Measurements from ENCODE around the gene LAMB1. TPM values are rescaled to one million over a fixed set of nuclear protein-coding genes. Genes with fewer than 3 reads are reported as not detected.
"Not testable (repeated sequence)": the region's sequence is repeated elsewhere in the genome, so short reads cannot be mapped to it uniquely, and the experiment has no call there.

Gene LAMB1
- total RNA-seq, 1 donor from 2014 or later = 220 TPM

DNA sequence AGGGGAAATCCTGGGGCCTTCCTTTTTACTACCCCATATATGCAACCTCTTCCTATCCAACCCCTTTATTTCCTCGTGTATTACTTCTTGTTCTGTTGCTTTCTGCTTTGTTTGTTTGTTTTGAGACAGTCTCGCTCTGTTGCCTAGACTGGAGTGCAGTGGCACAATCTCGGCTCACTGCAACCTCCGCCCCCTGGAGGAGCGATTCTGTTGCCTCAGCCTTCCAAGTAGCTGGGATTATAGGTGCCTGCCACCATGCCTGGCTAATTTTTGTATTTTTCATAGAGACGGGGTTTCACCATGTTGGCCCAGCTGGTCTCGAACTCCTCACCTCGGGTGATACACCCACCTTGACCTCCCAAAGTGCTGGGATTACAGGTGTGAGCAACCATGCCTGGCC lies 30.3 kb upstream of the LAMB1 start:
- not testable (repeated sequence) for DNase-seq (ENCODE audit: low read depth); H3K4me3 ChIP-seq (ENCODE audit: low read depth, low read length)
- TF ChIP-seq, protein P1, sequence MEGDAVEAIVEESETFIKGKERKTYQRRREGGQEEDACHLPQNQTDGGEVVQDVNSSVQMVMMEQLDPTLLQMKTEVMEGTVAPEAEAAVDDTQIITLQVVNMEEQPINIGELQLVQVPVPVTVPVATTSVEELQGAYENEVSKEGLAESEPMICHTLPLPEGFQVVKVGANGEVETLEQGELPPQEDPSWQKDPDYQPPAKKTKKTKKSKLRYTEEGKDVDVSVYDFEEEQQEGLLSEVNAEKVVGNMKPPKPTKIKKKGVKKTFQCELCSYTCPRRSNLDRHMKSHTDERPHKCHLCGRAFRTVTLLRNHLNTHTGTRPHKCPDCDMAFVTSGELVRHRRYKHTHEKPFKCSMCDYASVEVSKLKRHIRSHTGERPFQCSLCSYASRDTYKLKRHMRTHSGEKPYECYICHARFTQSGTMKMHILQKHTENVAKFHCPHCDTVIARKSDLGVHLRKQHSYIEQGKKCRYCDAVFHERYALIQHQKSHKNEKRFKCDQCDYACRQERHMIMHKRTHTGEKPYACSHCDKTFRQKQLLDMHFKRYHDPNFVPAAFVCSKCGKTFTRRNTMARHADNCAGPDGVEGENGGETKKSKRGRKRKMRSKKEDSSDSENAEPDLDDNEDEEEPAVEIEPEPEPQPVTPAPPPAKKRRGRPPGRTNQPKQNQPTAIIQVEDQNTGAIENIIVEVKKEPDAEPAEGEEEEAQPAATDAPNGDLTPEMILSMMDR (conservative IDR thresholded peaks at IDR 0.05; ENCODE audit: low read depth, low read length) = peak; percentile 9

DNA sequence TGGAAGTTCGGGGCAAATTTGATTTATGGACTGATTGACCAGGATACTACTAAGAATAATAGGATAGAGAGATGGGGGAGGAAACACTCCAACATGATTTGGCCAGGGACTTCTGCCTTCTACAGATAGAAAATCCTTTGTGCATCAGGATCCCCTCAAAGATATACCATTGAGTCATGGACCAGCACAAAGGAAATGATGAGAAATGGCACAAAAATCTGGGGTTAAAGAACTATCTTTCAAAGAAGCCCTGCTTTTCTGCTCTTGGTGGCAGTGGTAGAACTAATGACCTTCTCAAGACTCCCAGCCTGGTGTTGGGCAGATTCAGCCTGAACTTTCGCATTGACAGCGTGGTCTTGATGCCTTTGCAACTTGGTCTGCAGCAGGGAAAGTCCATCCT lies 27.6 kb upstream of the LAMB1 start:
- DNase-seq (ENCODE audit: low read depth) = no peak
- TF ChIP-seq, protein P1 (conservative IDR thresholded peaks at IDR 0.05; ENCODE audit: low read depth, low read length) = no peak
- no peak overlapping the region for H3K4me3 ChIP-seq (ENCODE audit: low read depth, low read length)

DNA sequence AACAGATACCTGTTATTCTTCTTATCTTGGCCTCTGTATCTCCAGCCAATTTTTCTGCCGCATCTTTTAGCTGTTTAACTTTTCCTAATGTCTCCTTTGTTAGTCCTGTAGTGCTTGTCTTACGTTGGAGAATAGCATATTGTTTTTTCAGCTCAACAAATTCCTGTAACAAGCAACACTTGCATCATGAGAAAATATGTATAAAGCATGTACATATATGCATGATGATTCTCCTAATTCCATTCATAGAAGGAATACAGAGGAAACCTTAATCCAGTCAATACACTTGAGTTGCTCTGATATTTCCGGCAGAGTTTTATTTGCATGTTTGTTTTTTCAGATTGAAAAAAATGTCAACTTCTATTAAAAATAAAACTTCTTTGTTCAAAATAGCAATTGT lies 26.1 kb upstream of the LAMB1 start:
- no peak overlapping the region for H3K4me3 ChIP-seq (ENCODE audit: low read depth, low read length)
- no peak for DNase-seq (ENCODE audit: low read depth)
- TF ChIP-seq, protein P1 (conservative IDR thresholded peaks at IDR 0.05; ENCODE audit: low read depth, low read length) = no peak

DNA sequence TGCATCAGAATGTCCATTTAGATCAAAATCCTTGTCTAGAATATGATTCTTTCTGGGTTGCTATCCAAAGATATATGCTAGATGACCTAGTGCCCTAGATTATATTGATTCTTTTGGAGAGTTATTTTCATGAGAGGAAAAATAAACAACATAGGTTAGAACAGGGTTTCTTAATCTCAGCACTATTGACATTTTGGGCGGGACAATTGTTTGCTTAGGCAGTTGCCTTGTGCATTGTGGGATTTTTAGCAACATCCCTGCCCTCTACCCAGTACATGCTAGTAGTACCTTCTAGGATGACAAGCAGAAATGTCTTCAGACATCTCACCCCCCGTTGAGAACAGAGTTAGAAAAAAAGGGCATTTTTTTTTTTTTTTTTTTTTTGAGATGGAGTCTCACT lies 25.1 kb upstream of the LAMB1 start:
- DNase-seq (ENCODE audit: low read depth) = no peak
- H3K4me3 ChIP-seq (ENCODE audit: low read depth, low read length) = no peak overlapping the region
- TF ChIP-seq, protein P1 (conservative IDR thresholded peaks at IDR 0.05; ENCODE audit: low read depth, low read length) = no peak

DNA sequence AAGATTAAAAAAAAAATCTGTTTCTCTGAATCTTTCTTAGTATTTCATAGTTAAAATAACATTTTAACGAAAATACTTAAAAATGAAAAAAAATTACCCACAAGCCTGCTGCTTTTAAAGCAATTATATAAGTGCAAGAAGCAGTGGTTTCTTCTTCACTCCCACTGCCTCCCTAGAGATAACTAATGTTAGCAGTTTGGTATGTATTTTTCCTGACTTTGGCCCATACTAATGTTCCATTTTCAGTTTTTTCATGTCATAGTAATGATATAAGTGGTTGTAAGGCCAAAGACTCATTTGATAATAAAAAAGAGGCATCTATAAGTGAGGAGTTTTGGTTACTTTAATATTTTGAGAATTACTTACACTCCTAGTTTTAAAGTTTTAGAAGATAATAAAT lies 24.3 kb upstream of the LAMB1 start:
- H3K4me3 ChIP-seq (ENCODE audit: low read depth, low read length) = no peak overlapping the region
- no peak for DNase-seq (ENCODE audit: low read depth)
- TF ChIP-seq, protein P1 (conservative IDR thresholded peaks at IDR 0.05; ENCODE audit: low read depth, low read length) = no peak

DNA sequence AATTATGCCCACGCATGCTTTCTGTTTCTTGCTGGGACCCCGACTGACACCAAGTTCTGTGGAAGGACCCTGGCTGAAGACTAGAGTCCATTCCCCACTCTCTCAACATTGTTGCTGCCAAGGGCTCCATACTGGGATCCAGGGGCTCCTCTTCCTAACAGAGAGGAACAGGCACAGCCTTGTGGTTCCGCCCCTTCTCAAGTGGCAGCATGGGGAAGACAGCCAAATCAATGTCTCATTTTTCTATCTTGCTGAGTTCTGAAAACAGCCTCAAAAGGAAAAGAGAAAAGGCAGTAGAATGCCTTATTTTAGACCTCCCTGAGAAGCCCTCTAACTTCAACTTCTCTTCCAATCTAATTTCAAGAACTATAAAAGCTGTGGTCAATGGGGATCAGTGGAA lies 23.7 kb upstream of the LAMB1 start:
- TF ChIP-seq, protein P1 (conservative IDR thresholded peaks at IDR 0.05; ENCODE audit: low read depth, low read length) = no peak
- H3K4me3 ChIP-seq (ENCODE audit: low read depth, low read length) = no peak overlapping the region
- DNase-seq (ENCODE audit: low read depth) = no peak

DNA sequence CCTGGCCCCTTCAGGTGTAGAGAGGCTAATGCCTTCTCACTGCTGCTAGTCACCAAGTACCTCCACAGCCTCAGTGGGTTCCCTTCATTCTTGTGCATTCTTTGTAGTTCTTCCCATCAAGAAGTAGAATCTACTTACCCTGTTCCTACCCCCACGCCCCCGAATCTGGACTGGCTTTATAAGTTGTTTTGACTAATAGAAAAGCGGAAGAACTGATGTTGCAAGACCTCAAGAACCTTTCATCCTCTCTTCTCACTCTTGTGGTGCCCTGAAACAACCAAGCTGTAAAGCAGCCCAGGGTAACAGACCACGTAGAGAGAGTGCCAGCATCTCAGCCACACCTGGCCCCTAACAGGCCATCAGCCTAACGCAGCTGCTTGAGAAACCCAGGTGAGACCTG lies 23.2 kb upstream of the LAMB1 start:
- no peak overlapping the region for H3K4me3 ChIP-seq (ENCODE audit: low read depth, low read length)
- DNase-seq (ENCODE audit: low read depth) = no peak
- TF ChIP-seq, protein P1 (conservative IDR thresholded peaks at IDR 0.05; ENCODE audit: low read depth, low read length) = no peak

Measured in epithelial cell of proximal tubule (primary cell).